Gastroesophageal sphincter (tissue), 3 donors: ENCODE measurements around the gene SEMA3F.

Source experiments
- POLR2A ChIP-seq, 2 donors: fragments of 450-650 bp; IDR thresholded peaks; one replicate each; pipeline ENCODE4 v1.6.1; 2017; ENCODE audit warnings: antibody characterized with exemption in 2 of 2, mild to moderate bottlenecking in 2 of 2, moderate library complexity in 1 of 2
- POLR2AphosphoS5 ChIP-seq: sonication (generic); formaldehyde crosslinking; IDR thresholded peaks from one replicate; pipeline ENCODE4 v1.6.1; 2017; ENCODE audit warnings: antibody characterized with exemption
- TF ChIP-seq, protein P1 (sequence below), 4 experiments: fragments of 200-600 bp in 2 of 4; fragments of 450-650 bp in 2 of 4; sonication (generic) in 1 of 4; IDR thresholded peaks; one replicate each; pipeline ENCODE4 v1.5.1; 2017 to 2019; ENCODE audit warnings: antibody characterized with exemption in 4 of 4, mild to moderate bottlenecking in 2 of 4, moderate library complexity in 2 of 4

DNA sequence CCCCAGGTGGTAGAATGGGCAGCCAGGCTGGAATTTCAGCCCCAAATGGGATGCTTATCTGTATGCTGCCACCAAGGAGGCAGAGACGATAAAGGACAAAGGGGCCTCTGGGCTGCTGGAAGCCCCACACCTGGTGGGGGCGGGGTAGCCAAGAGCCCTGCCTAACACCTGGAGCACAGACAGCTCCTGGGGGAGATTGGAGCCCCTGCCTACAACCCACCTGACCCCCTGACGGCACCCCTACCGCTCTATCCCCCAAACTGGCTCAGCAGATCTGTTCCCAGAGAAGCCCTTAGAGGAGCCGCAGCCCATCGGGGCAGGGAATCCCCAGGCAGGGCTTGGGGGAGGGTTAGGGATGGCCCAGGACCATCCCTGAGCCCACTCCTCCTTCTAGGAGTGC is 15.8 kb upstream of the SEMA3F start:
- TF ChIP-seq, protein P1, sequence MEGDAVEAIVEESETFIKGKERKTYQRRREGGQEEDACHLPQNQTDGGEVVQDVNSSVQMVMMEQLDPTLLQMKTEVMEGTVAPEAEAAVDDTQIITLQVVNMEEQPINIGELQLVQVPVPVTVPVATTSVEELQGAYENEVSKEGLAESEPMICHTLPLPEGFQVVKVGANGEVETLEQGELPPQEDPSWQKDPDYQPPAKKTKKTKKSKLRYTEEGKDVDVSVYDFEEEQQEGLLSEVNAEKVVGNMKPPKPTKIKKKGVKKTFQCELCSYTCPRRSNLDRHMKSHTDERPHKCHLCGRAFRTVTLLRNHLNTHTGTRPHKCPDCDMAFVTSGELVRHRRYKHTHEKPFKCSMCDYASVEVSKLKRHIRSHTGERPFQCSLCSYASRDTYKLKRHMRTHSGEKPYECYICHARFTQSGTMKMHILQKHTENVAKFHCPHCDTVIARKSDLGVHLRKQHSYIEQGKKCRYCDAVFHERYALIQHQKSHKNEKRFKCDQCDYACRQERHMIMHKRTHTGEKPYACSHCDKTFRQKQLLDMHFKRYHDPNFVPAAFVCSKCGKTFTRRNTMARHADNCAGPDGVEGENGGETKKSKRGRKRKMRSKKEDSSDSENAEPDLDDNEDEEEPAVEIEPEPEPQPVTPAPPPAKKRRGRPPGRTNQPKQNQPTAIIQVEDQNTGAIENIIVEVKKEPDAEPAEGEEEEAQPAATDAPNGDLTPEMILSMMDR (IDR thresholded peaks at IDR 0.05) = no peak
- TF ChIP-seq POLR2A (IDR thresholded peaks at IDR 0.05) = no peak
- TF ChIP-seq POLR2AphosphoS5 = no peak
